Right forelimb (tissue), 1 donor: ENCODE measurements around the gene SUPT3H.

Experiments used
- DNase-seq: peaks from one replicate; pipeline ENCODE4 v3.0.0-alpha.2; 2018

Gene SUPT3H

DNA sequence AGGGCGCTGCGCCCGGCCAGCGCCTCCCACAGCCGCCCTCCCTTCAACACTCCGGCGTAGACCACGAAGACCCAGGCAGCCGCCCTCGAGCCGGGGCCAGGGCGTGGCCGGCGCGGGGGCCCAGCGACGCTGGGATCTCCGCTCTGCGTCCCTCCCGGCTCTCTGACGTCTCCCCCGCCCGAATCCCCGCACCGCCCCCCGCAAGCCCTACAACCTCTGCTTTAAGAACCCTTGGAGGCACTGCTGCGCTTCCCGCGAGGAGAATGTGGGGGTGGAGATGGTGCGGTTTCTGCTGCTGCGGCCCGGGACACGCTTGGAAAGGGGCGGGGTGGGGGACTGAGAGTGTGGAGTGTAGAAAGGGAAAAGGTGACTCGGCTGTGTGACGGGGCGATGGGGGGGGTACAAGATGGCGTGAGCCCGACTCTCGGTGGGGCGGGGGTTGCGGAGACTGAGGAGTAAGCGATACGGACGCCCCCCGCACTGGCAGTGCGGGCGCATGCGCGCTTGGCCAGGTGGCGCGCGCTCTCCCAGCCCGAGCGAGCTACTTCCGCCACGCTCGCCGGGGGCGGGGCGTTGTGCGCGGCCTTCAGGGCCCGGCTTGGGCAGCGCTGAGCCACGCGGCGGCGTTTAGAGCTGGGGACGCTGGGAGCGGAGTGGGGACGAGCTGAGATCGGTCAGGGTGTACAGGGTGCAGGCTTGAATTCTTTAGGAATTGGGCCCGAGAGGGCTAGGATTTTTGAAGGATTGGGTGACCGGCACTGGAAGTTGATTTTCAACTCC, at the start of gene SUPT3H:
TSS of gene SUPT3H (minus strand) at position 381 of the 780 bp plus-strand sequence.
- peak; percentile 95 for DNase-seq

DNA sequence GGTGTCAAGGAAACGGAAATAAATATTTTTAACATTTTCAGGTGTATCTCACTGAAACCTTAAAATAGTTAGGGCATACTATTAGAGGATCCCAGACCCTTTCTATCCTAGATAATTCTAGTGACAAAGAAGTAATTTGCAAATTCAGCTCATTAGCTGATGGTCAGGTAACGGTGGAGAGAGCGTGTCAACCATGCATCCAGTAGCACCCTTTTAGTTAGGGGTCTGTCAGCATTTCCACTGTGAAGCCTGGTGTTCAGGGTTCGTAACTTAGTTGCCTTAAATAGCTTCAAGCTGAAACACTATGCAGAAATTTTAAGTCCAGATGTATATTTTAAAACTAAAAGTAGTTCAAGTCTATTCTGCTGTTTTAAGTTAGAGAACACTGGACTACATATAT, 48.5 kb upstream of the SUPT3H start:
- DNase-seq: no peak

GRCh38 chr6:45424451-45424861, 46.7 kb upstream of the SUPT3H start:
- DNase-seq: no peak

GRCh38 chr6:45423824-45424450, 46.2 kb upstream of the SUPT3H start:
- DNase-seq: peak; percentile 54

DNA sequence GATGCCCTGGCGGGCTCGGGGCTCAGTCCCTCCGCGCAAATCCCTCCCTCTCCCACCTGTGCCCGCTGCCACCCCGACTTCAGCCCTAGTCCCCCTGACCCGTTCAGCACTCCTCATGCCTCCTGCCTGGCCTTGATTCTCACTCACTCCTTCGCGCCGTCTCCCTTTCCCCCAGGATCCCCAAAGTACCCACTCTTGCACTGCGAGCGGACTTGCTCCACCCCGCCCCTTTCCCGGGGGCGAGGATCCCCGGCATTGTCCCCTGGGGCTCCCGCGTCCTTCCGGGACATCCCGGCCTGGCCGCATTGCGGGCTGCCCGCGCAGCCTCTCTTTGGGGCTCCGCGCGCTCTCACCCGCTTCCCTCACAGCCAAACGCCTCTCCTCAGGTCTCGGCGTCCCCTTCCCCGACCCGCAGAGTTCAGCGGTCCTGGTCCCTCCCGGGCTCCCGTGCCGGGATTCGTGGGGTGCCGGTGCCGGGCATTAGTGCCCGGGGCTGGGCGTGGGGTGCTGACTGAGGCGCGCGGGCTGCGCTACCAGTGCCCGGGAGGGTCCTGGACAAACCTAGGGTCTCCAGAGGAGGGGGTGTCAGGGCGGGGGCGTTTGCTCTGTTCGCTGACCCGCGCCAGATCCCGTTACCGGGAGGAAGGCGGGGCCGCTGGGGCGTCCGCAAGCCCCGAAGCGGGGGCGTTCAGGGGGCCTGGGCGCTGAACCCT, 45.5 kb upstream of the SUPT3H start:
- peak; percentile 74 for DNase-seq

- DNase-seq: peak; percentile 78
Observed at GRCh38 chr6:45422503-45423110, 44.9 kb upstream of the SUPT3H start.

DNA sequence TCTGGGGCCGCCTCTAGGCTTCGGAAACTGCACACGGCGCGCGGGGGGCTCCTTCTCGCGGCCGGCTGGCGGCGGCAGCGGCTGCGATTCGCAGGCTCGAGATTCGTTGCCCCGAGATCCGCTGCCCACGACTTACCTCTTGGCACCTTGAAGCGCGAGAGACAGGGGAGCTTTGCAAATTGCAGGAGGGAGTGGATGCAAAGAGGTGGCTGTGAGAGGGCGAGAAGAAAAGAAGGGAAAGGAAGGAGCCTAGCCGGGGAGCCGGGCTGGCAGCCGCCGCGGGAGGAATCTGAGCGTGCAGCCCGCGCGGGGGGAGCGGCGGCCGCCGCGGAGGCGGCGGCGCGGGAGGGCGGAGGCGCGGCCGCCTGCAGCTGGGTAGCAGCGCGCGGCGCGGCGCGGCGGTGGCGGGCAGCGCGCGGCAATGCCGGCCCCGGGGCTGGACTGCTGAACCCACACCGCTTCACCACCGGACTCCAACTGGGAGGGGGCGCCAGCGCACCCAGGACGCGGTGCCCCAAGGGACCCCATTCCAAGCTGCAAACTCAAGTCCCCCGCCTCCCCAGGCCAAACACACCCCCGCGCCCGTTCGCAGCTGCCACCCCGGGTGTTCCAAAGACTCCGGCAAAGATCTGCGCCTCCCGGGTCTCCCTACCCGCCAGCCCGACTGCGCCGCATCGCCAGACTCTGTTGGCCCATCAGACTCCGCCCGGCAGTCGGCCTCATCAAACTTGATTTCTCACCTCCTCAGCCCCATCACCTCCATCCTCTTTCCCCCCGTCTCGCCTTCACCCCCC, 44.2 kb upstream of the SUPT3H start:
- DNase-seq: peak; percentile 79

DNA sequence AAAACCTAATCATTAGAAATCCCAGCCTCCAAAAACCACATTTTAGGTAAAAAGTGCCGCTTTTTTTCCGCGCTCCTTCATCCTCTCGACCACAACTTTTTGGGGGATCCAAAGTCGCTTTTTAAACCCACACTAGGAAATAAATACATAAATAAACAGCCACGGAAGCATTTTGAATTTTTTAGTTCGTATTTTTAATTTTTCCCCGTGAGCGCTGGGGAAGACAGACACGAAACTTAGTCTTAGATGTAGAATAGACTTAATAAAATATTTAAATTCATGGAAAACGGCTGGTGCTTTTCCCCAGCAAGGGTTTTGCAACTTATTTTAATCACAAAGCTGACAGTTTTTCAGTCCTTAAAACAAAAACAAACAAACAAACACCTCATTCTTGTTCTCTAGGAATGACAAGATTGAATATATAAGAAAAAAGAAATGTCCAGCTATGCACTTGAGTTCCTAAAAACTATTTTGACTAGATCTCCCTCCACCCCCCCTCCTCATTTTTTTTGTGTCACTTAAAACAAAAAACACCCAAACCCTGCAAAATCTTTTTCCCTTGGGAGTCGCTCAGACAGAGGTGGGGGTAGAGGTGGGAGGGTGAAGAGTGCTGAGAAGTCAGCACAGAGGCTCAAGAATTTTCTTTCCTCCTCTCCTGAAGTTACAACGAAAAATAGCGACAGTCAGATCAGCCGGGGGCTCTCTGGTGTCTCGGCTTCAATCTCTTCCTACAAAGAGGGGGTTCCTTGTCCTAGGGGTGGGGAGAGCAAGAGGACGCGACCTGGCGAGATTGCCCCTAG, 43.4 kb upstream of the SUPT3H start:
- DNase-seq: peak; percentile 69

- peak; percentile 58 for DNase-seq
Observed at GRCh38 chr6:45420083-45420908, 42.6 kb upstream of the SUPT3H start.

DNA sequence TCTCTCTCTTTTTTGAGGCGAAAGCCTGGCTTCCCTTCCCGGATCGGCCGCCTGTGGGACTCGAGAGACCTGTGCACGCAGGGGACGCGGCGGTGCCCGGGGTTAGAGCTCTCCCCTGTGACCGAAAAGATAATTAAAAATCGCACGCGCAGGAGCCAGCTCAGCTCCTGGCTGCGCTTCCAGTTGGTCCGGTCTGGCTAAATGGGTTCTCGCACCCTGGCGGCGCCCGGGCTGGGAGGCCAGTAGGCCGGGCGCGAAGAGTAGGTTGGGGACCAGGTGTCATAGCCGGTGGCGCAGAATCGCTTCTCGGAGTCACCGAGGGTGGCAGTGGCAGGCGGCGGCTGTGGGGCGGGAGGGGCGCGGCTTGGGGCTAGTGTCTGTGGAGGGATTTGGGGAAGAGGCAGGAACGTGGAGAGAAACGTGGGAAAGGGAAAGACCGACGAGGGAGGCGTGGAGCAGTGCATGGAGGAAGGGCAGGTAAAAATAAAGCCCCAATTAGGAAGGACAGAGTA, 41.9 kb upstream of the SUPT3H start:
- DNase-seq: peak; percentile 67

DNA sequence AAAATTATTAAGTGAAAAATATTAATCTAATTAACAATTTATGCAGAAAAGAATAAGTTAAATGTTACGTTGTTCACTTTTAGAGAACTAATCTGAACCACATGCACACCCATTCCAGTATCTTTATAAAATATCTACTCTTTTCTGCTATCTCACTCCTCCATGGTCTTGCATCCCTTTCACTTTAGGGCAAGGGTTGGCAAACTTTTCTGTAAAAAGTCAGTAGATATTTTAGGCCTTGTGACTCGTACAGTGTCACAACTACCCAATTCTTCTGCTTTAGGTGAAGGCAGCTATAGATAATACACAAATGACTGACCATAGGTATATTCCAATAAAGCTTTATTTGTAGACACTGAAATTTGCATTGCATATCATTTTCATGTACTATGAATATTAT, 39.7 kb upstream of the SUPT3H start:
- no peak for DNase-seq

GRCh38 chr6:45416700-45417099, 39.0 kb upstream of the SUPT3H start:
- DNase-seq: no peak

GRCh38 chr6:45415788-45416518, 38.2 kb upstream of the SUPT3H start:
- DNase-seq: no peak

DNA sequence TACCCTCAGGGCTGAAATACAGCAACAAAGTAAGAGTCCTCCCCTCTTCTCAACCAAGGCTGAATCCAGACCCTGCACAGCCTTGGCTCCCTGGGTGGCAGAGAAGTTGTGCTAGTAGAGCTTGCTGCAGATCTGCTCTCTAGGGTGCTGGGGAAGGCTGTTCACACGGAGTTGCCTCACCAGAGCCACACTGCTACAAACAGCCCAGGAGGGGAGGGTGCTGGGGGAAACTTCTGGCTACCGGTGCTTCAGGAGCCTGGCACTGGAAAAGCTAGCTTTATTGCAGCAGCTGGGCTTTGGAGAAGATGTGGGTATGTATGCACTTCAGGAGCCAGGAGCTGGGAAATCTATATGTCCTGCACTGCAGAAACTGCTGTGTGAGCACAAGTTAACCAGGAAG, 37.6 kb upstream of the SUPT3H start:
- DNase-seq: no peak

GRCh38 chr6:45411959-45412358, 34.2 kb upstream of the SUPT3H start:
- DNase-seq: no peak

DNA sequence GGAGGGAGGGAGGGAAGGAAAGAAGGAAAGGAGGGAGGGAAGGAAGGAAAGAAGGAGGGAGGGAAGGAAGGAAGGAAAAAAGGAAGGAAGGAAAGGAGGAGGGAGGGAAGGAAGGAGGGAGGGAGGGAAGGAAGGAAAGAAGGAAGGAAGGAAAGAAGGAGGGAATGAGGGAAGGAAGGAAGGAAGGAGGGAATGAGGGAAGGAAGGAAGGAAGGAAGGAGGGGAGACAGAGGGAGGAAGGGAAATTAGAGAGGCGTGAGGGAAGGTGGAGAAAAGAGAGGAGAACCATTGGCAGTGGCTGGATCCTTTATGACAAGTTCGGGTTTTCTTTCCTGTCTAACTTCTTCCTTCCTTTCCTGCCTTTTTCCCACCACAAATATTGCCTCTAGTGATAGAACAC, 22.3 kb upstream of the SUPT3H start:
- DNase-seq: no peak

- DNase-seq: no peak
Observed at GRCh38 chr6:45398075-45398813, 20.5 kb upstream of the SUPT3H start.

GRCh38 chr6:45394586-45395095, 16.9 kb upstream of the SUPT3H start:
- no peak for DNase-seq

- no peak for DNase-seq
Observed at GRCh38 chr6:45388328-45388727, 10.6 kb upstream of the SUPT3H start.
